RWPE1 (cell line): Measurements from ENCODE around the gene CARTPT.

Experiments used
- CTCF ChIA-PET: fragments of 350-600 bp; sonication (Branson Sonifier 250); formaldehyde crosslinking; extraction: SDS; loops from one replicate; lab custom pipeline; 2021; lab: Yijun Ruan, JAX
- POLR2A ChIA-PET: fragments of 400-600 bp; formaldehyde crosslinking; extraction: SDS; loops from one replicate; lab custom pipeline; 2020; ENCODE audit warnings: antibody characterized with exemption; ENCODE audit not compliant: low non-redundant PET; lab: Yijun Ruan, JAX
- DNase-seq: peaks from one replicate; pipeline ENCODE4 v3.0.0; 2012; ENCODE audit warnings: low spot score
- H3K27ac ChIP-seq: fragments of 450-650 bp; 2 replicates; pipeline ENCODE4 v1.5.1; 2017
- TF ChIP-seq, protein P1 (sequence below): fragments of 450-650 bp; conservative IDR thresholded peaks from 2 replicates; pipeline ENCODE4 v1.5.1; 2017; ENCODE audit warnings: low read depth, mild to moderate bottlenecking

Gene CARTPT

DNA sequence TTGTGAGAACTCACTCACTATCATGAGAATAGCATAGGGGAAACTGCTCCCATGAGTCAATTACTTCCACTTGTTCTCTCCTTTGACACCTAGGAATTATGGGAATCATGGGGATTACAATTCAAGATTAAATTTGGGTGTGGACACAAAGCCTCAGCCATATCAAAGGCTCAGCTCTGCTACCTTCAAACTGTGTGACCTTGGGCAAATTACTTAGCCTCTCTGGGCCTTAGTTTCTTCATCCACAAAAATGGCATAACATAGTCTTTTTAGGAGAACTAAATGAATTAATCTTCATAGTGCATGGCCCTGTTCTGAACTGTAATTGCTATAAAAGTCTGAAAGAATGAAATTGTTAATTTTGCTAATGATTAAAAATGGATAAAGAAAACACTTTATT is 18.3 kb upstream of the CARTPT start:
- TF ChIP-seq, protein P1, sequence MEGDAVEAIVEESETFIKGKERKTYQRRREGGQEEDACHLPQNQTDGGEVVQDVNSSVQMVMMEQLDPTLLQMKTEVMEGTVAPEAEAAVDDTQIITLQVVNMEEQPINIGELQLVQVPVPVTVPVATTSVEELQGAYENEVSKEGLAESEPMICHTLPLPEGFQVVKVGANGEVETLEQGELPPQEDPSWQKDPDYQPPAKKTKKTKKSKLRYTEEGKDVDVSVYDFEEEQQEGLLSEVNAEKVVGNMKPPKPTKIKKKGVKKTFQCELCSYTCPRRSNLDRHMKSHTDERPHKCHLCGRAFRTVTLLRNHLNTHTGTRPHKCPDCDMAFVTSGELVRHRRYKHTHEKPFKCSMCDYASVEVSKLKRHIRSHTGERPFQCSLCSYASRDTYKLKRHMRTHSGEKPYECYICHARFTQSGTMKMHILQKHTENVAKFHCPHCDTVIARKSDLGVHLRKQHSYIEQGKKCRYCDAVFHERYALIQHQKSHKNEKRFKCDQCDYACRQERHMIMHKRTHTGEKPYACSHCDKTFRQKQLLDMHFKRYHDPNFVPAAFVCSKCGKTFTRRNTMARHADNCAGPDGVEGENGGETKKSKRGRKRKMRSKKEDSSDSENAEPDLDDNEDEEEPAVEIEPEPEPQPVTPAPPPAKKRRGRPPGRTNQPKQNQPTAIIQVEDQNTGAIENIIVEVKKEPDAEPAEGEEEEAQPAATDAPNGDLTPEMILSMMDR: no peak
- ChIA-PET CTCF (interaction anchor here (0.6 kb wide), 1 partner anchor 173 kb away, joined by 5 read pairs; no protein-coding TSS in a partner anchor), POLR2A (no interaction called here)
- no peak for DNase-seq
- no peak overlapping the region for H3K27ac ChIP-seq

DNA sequence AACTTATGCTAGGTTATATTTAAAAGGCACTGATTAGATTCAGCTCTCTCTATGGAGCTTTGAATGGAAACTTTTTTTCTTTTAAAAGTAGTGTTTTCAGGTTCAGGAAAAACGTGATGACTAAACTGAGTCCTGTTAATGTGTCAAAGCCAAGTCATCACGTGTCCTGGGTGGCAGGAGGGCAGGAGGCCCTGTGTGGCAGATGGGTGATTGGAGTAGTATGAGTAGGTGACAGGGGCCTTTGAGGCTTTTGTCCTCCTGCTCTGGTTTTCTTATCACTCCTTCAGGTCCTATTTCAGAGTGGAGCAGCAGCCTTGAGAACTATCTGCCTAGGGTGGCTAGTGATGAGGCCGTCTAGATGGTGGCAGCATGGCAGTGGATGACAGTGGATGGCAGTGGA is 17.7 kb upstream of the CARTPT start:
- TF ChIP-seq, protein P1: no peak
- POLR2A ChIA-PET: no interaction called here
- CTCF ChIA-PET: interaction anchor here (0.6 kb wide), 1 partner anchor 173 kb away, joined by 5 read pairs; no protein-coding TSS in a partner anchor

DNA sequence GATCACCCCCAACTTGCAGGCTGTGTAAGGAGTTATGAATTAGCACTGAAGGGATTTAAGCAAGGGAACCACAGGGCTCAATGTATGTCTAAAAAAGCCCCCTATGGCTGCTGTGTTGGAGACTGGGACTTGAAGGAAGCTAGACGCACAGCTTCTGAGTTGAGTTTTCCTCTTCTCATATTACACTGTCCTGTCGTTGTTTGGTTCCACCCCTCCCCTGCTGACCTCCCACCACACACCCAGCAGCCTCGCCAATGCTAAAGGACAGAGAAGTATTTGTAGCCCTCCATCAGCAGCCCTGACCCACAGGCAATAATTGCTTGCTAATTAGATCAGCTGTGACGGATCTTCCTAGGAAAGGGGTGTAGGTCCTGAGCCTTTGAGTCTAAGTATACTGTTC is 15.1 kb upstream of the CARTPT start:
- CTCF ChIA-PET: no interaction called here
- no peak for DNase-seq
- no peak overlapping the region for H3K27ac ChIP-seq
- POLR2A ChIA-PET: no interaction called here
- TF ChIP-seq, protein P1: no peak

More for the DNA sequence above, 17.7 kb upstream of the CARTPT start:
- no peak overlapping the region for H3K27ac ChIP-seq
- no peak for DNase-seq

DNA sequence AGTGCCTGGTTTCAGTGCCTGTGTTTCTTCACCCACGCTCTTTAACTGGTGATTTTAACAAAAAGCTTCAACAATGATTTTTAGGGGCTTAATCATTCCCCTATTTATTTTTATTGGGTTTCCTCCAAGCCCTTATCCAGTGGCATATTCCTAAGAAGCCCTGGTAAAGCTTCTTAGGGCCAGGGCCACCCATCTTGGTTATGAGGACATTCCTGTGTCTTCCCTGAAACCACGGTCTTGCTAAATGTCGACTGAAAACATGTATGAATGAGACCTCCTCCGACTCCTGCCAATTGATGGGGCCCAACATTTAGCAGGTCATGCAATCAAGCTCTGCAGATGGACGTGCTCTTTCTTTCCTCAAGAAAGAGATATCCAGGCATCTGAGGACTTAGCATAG is 13.7 kb upstream of the CARTPT start:
- ChIA-PET CTCF (interaction anchor here (0.6 kb wide), 3 partner anchors 42 to 1342 kb away, joined by 3 to 7 read pairs (median 3); no protein-coding TSS in a partner anchor), POLR2A (no interaction called here)
- TF ChIP-seq, protein P1: no peak
- no peak for DNase-seq
- no peak overlapping the region for H3K27ac ChIP-seq

DNA sequence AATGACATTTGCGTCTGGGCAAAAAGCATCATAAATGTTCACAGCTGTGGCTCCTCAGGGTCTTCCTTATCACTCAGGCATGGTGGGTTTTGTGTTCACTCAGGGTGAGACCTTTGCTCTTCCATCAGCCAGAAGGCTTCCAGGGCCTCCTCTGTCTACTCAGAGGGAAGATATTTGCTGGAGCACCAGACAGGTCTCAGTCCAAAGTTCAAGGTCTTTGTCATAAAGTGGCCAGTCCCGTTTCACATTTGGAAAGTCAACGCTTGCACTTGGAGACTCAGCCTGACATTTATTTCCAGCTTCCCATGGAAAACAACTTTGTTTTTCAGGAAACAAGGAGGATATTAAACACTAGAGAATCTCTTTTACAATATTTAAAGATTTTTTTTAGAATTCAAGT is 12.2 kb upstream of the CARTPT start:
- TF ChIP-seq, protein P1: no peak
- no peak overlapping the region for H3K27ac ChIP-seq
- POLR2A ChIA-PET: no interaction called here
- CTCF ChIA-PET: interaction anchor here (0.5 to 1.2 kb wide), 2 partner anchors 9 to 119 kb away, joined by 4 read pairs; no protein-coding TSS in a partner anchor
- DNase-seq: no peak

DNA sequence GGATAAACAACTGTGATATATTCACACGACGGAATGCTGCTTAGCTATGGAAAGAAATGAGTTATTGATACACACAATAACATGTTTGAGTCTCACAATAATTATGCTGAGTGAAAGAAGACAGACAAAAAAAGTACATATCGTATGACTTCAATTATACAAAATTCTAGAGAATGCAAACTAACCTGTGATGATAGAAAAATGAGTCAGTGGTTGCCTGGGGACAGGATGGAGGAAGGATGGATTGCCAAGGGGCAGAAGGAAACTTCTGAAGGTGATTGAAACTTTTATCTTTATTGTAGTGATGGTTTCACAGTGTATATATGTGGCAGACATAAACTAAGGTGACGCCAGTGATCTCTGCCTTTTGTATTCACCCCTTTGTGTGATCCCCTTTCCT is 7.5 kb upstream of the CARTPT start:
- POLR2A ChIA-PET: no interaction called here
- H3K27ac ChIP-seq: no peak overlapping the region
- TF ChIP-seq, protein P1: no peak
- no peak for DNase-seq
- CTCF ChIA-PET: no interaction called here
